Stimulated activated CD4-positive, alpha-beta T cell treated with anti-CD3 and anti-CD28 coated beads, Interleukin-12 subunit alpha, Interleukin-12 subunit beta, amount 100 ng/mL, for 4 hours (primary cell): ENCODE measurements around the gene STAB2.
A peak's percentile ranks its signal among the peaks of the same experiment; 100 is the strongest.

Experiments used
- DNase-seq: peaks from one replicate; pipeline ENCODE4 v3.0.0-alpha.2; 2020

The STAB2 gene

GRCh38 chr12:103586791-103587370, at the start of gene STAB2:
STAB2 (plus strand) TSS chr12:103587273; CDS start chr12:103587477, 204 bp downstream.
- no peak for DNase-seq

- DNase-seq = no peak
These were observed 48.7 kb upstream of the STAB2 start for GRCh38 chr12:103538397-103538796.

GRCh38 chr12:103540319-103540718, 46.8 kb upstream of the STAB2 start:
- no peak for DNase-seq

- DNase-seq = no peak
These were observed 45.0 kb upstream of the STAB2 start for GRCh38 chr12:103542078-103542477.

- DNase-seq = no peak
These were observed 40.1 kb upstream of the STAB2 start for GRCh38 chr12:103546959-103547358.

GRCh38 chr12:103547376-103547775, 39.7 kb upstream of the STAB2 start:
- no peak for DNase-seq

- DNase-seq = no peak
These were observed 39.1 kb upstream of the STAB2 start for GRCh38 chr12:103547929-103548328.

- peak; percentile 61 for DNase-seq
These were observed 38.2 kb upstream of the STAB2 start for GRCh38 chr12:103548622-103549601.

GRCh38 chr12:103556890-103557627, 30.0 kb upstream of the STAB2 start:
- no peak for DNase-seq

- DNase-seq = no peak
These were observed 29.5 kb upstream of the STAB2 start for GRCh38 chr12:103557628-103558010.

GRCh38 chr12:103558879-103559278, 28.2 kb upstream of the STAB2 start:
- no peak for DNase-seq

GRCh38 chr12:103560604-103561101, 26.4 kb upstream of the STAB2 start:
- no peak for DNase-seq

GRCh38 chr12:103561174-103561573, 25.9 kb upstream of the STAB2 start:
- DNase-seq = no peak

GRCh38 chr12:103566398-103566797, 20.7 kb upstream of the STAB2 start:
- no peak for DNase-seq

GRCh38 chr12:103569278-103569677, 17.8 kb upstream of the STAB2 start:
- no peak for DNase-seq

GRCh38 chr12:103571286-103571685, 15.8 kb upstream of the STAB2 start:
- DNase-seq = no peak

- no peak for DNase-seq
These were observed 14.6 kb upstream of the STAB2 start for GRCh38 chr12:103572312-103573045.

GRCh38 chr12:103573185-103573584, 13.9 kb upstream of the STAB2 start:
- no peak for DNase-seq

- DNase-seq = no peak
These were observed 8.1 kb upstream of the STAB2 start for GRCh38 chr12:103578926-103579325.

- no peak for DNase-seq
These were observed 7.0 kb upstream of the STAB2 start for GRCh38 chr12:103580026-103580425.

- no peak for DNase-seq
These were observed 4.1 kb upstream of the STAB2 start for GRCh38 chr12:103583008-103583407.

GRCh38 chr12:103586132-103586531, 941 bp upstream of the STAB2 start:
- DNase-seq = no peak

GRCh38 chr12:103588680-103589079, 1.6 kb downstream of the STAB2 start:
- no peak for DNase-seq
